ENCODE measurements around the gene PRDM13.
"Not testable (repeated sequence)": the region's sequence is repeated elsewhere in the genome, so short reads cannot be mapped to it uniquely, and the experiment has no call there.

Gene PRDM13

GRCh38 chr6:99650091-99650571, 43.5 kb downstream of the PRDM13 start:
- not testable (repeated sequence) for H3K4me1 ChIP-seq (ENCODE audit: control insufficient read depth, insufficient read depth, low read length); H3K9ac ChIP-seq (ENCODE audit: low read length); H3K4me3 ChIP-seq (ENCODE audit: low read length); DNase-seq (ENCODE audit: low read depth); H3K36me3 ChIP-seq (ENCODE audit: control insufficient read depth, insufficient read depth, low read length, severe bottlenecking); H3K27me3 ChIP-seq (replicated peaks; ENCODE audit: control insufficient read depth, insufficient read depth, low read length); H3K9me3 ChIP-seq (ENCODE audit: control insufficient read depth, low read length)

DNA sequence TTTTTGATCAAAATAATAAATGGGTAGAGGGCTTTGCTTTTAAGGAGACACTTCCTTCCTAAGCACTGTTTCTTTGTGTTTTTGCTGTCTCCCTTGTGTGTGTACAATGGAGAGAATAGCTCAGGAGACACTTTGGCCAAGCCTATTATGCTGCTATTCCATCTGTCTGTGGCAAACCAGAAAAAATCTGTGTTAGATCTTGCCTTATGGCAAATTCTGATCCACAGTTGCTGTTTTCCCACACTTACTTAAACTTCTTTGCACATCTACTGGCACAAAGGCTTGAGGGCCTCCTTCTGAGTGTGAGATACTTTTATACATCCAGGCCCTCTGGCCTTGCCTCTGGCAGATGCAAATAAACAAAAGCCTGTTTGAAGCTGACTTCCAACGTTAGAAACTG, 53.6 kb downstream of the PRDM13 start:
- H3K36me3 ChIP-seq (ENCODE audit: control insufficient read depth, insufficient read depth, low read length, severe bottlenecking) = no peaks in the 10 kb centered on the region
- no peaks in the 10 kb centered on the region for H3K9me3 ChIP-seq (ENCODE audit: control insufficient read depth, low read length)
- no peaks in the 10 kb centered on the region for H3K4me1 ChIP-seq (ENCODE audit: control insufficient read depth, insufficient read depth, low read length)
- no peak overlapping the region for H3K9ac ChIP-seq (ENCODE audit: low read length)
- DNase-seq (ENCODE audit: low read depth) = no peak
- H3K27me3 ChIP-seq (replicated peaks; ENCODE audit: control insufficient read depth, insufficient read depth, low read length) = no peaks in the 10 kb centered on the region
- no peak overlapping the region for H3K4me3 ChIP-seq (ENCODE audit: low read length)

DNA sequence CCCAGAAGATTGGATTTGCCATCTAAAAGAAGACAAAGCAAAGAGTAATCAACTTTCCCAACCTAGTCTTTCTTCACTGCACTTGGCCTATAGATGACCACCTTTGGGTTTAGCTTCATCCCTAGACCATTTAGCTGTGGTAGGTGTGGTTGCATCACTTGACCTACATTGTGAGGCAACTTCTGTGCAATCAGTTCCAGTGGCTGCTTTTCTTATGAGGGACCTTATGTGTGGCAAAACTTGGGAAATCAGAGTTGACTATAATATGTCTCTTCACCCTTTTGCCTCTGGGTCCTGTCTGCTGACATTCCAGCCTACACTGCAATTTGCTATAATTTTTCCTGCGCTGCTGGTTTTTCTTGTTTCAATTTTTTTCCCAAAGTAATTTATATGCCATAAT, 55.2 kb downstream of the PRDM13 start:
- no peak for DNase-seq (ENCODE audit: low read depth)
- H3K9ac ChIP-seq (ENCODE audit: low read length) = no peak overlapping the region
- no peaks in the 10 kb centered on the region for H3K27me3 ChIP-seq (replicated peaks; ENCODE audit: control insufficient read depth, insufficient read depth, low read length)
- no peak overlapping the region for H3K4me3 ChIP-seq (ENCODE audit: low read length)
- H3K36me3 ChIP-seq (ENCODE audit: control insufficient read depth, insufficient read depth, low read length, severe bottlenecking) = no peaks in the 10 kb centered on the region
- no peaks in the 10 kb centered on the region for H3K9me3 ChIP-seq (ENCODE audit: control insufficient read depth, low read length)
- no peaks in the 10 kb centered on the region for H3K4me1 ChIP-seq (ENCODE audit: control insufficient read depth, insufficient read depth, low read length)

- H3K9me3 ChIP-seq (ENCODE audit: control insufficient read depth, low read length) = no peaks in the 10 kb centered on the region
- no peak for DNase-seq (ENCODE audit: low read depth)
- no peaks in the 10 kb centered on the region for H3K4me1 ChIP-seq (ENCODE audit: control insufficient read depth, insufficient read depth, low read length)
- H3K9ac ChIP-seq (ENCODE audit: low read length) = no peak overlapping the region
- H3K27me3 ChIP-seq (replicated peaks; ENCODE audit: control insufficient read depth, insufficient read depth, low read length) = no peaks in the 10 kb centered on the region
- H3K36me3 ChIP-seq (ENCODE audit: control insufficient read depth, insufficient read depth, low read length, severe bottlenecking) = no peaks in the 10 kb centered on the region
- no peak overlapping the region for H3K4me3 ChIP-seq (ENCODE audit: low read length)
Observed at GRCh38 chr6:99662616-99663015, 56.0 kb downstream of the PRDM13 start.
